Brain microvascular endothelial cell (primary cell): ENCODE data around the gene SLC2A14.
"Not testable (repeated sequence)": the region's sequence is repeated elsewhere in the genome, so short reads cannot be mapped to it uniquely, and the experiment has no call there.

ENCODE experiments used
- DNase-seq: peaks from one replicate; pipeline ENCODE4 v3.0.0-alpha.2; 2020
- H3K27ac ChIP-seq: fragments of 250-450 bp; sonication (Bioruptor Pico); 2 replicates; pipeline ENCODE4 v1.5.1; 2020; ENCODE audit warnings: mild to moderate bottlenecking, moderate library complexity
- H3K27me3 ChIP-seq: fragments of 250-450 bp; sonication (Bioruptor Pico); replicated peaks from 2 replicates; pipeline ENCODE4 v1.5.1; 2020; ENCODE audit warnings: mild to moderate bottlenecking
- H3K36me3 ChIP-seq: fragments of 250-450 bp; sonication (Bioruptor Pico); replicated peaks from 2 replicates; pipeline ENCODE4 v1.5.1; 2020; ENCODE audit warnings: mild to moderate bottlenecking
- H3K4me3 ChIP-seq: 2 replicates; pipeline ENCODE4 v1.5.1; 2011; ENCODE audit warnings: low read depth, mild to moderate bottlenecking, control low read depth, low read length, moderate library complexity
- in situ Hi-C: cut with HindIII; loops from 2 replicates; pipeline ENCODE4 v1.10.0; 2017; ENCODE audit warnings: low sequenced_read_pairs, low pct_ligation_motif_present
- TF ChIP-seq, protein P1 (sequence below): IDR thresholded peaks from 2 replicates; pipeline ENCODE4 v1.5.1; 2011; ENCODE audit warnings: low read depth, mild to moderate bottlenecking, moderate library complexity, low read length, control low read depth, inconsistent platforms; ENCODE audit errors: missing control alignments

The SLC2A14 gene

DNA sequence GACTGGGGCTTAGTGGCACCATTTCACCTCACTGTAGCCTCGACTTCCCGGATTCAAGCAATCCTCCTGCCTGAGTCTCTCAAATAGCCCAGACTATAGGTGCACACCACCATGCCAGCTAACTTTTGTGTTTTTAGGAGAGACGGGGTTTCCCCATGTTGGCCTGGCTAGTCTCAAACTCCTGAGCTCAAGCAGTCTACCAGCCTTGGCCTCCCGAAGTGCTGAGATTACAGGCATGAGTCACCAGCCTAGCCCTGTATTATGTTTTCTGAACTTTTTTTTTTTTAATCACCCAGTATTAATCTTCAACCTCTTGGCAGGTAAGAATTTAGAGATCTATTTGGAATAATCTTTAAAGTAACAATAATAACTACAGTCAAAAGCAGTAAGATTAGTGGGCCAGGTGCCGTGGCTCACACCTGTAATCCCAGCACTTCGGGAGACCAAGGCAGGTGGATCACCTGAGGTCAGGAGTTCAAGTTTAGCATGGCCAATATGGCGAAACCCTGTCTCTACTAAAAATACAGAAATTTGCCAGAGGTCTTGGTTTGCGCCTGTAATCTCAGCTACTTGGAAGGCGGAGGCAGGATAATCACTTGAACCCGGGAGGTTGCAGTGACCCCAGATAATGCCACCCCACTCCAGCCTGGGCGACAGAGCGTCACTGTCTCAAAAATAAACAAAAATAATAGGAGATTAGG lies 74.9 kb downstream of the SLC2A14 start:
- Histone ChIP-seq H3K27me3 (no peaks in the 10 kb centered on the region), H3K36me3 (no peaks in the 10 kb centered on the region), H3K27ac (no peak overlapping the region), H3K4me3 (no peak overlapping the region)
- TF ChIP-seq, protein P1, sequence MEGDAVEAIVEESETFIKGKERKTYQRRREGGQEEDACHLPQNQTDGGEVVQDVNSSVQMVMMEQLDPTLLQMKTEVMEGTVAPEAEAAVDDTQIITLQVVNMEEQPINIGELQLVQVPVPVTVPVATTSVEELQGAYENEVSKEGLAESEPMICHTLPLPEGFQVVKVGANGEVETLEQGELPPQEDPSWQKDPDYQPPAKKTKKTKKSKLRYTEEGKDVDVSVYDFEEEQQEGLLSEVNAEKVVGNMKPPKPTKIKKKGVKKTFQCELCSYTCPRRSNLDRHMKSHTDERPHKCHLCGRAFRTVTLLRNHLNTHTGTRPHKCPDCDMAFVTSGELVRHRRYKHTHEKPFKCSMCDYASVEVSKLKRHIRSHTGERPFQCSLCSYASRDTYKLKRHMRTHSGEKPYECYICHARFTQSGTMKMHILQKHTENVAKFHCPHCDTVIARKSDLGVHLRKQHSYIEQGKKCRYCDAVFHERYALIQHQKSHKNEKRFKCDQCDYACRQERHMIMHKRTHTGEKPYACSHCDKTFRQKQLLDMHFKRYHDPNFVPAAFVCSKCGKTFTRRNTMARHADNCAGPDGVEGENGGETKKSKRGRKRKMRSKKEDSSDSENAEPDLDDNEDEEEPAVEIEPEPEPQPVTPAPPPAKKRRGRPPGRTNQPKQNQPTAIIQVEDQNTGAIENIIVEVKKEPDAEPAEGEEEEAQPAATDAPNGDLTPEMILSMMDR, result no peak
- DNase-seq, result no peak
- in situ Hi-C loops, result no loop called here

DNA sequence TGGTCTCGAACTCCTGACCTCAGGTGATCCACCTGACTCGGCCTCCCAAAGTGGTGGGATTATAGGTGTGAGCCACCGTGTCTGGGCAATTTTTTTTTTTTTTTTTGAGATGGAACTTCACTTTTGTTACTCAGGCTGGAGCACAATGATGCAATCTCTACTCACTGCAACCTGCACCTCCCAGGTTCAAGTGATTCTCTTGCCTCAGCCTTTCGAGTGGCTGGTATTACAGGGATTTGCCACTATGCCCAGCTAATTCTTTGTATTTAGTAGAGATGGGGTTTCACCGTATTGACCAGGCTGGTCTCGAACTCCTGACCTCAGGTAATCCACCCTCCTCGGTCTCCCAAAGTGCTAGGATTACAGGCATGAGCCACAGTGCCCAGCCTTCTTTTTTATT lies 75.4 kb downstream of the SLC2A14 start:
- H3K27me3 ChIP-seq, H3K36me3 ChIP-seq, H3K4me3 ChIP-seq, in situ Hi-C loops, H3K27ac ChIP-seq, DNase-seq: not testable (repeated sequence)

DNA sequence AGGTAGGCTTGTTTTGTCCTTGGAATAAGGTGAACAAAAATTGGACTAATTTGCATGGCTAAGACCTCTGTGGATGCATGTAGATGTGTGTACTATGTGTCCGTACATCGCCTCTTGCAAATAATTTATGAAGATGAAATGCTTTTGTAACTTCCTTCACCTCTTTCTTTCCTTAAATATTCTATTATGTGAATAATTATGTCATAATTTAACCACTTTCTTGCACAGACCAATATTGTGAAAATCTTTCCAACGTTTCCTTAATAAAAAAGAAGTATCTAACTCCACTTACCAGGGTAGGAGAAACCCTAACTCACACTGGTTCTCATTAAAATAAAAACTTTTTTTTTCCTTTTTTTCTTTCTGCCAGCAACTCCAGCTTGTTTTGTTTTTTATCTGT lies 79.5 kb downstream of the SLC2A14 start:
- Histone ChIP-seq H3K4me3 (no peak overlapping the region), H3K27me3 (peaks cover 3% of the 10 kb centered on the region), H3K36me3 (no peaks in the 10 kb centered on the region), H3K27ac (no peak overlapping the region)
- TF ChIP-seq, protein P1, result no peak
- in situ Hi-C loops, result no loop called here
- no peak for DNase-seq

DNA sequence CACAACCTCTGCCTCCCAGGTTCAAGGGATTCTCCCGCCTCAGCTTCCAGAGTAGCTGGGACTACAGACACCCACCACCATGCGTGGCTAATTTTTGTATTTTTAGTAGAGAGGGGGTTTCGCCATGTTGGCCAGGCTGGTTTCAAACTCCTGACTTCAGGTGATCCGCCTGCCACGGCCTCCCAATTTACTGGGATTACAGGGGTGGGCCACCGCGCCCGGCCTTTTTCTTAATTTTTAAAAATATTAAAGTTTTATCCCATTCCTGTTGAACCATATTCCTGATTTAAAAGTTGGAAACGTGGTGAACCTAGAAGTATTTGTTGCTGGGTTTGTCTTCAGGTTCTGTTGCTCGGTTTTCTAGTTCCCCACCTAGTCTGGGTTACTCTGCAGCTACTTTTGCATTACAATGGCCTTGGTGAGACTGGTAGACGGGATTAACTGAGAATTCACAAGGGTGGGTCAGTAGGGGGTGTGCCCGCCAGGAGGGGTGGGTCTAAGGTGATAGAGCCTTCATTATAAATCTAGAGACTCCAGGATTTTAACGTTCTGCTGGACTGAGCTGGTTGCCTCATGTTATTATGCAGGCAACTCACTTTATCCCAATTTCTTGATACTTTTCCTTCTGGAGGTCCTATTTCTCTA lies 83.7 kb downstream of the SLC2A14 start, which contains the start of gene NANOG:
Gene NANOG, plus strand, starts transcription at position 519 of the 645 bp plus-strand sequence. CDS start 213 bp downstream, outside the sequence.
- in situ Hi-C loops, H3K36me3 ChIP-seq, DNase-seq, H3K4me3 ChIP-seq, H3K27ac ChIP-seq, H3K27me3 ChIP-seq: not testable (repeated sequence)

DNA sequence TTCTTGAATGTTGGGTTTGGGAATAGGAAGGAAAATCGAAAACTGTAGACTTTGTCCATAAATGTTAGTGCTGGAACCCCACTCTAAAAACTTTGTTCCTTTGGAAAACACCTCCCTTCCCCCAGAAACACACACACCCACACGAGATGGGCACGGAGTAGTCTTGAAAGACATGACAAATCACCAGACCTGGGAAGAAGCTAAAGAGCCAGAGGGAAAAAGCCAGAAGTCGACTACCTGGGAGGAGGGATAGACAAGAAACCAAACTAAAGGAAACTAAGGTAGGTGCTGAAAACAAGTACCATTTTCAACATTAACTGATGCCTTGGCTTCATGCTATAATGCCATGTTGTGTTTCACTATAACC lies 84.4 kb downstream of the SLC2A14 start:
- Histone ChIP-seq H3K36me3 (no peaks in the 10 kb centered on the region), H3K27me3 (peaks cover 3% of the 10 kb centered on the region), H3K4me3 (no peak overlapping the region), H3K27ac (no peak overlapping the region)
- no peak for DNase-seq
- in situ Hi-C loops, result no loop called here
- TF ChIP-seq, protein P1, result no peak

DNA sequence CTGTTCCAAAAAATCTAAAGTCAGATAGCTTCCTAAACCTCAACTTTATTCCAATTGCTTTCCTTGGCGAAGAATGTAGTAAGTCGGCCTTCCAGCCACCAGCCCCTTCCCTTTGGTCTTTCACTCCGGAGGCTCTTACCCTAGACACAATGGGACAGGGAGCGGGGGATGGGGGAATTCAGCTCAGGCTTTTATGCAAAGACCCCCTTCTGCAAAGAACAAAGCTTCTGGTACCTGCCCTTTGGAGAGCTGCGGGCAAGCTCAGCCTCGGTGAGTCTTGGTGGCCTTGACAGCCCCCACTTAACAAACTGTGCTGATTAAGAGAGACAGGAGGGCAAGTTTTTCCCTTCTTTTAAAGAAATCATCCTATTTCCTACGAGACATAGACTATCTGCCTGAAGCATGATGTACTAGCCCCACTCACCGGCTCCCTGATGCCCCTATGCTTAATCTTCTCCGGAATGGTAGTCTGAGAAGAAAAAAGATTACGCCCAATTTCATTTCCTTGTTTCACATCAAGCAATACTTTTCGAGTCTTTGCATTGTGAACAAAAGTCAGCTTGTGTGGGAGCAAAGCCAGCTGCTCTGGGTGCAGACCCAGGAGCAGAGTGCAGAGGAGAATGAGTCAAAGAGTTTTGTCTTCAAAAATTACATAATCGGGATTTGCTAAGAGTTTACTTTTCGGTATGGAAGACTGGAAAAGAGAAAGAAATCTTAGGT lies 85.0 kb downstream of the SLC2A14 start:
- no peak overlapping the region for H3K27ac ChIP-seq
- H3K36me3 ChIP-seq, result no peaks in the 10 kb centered on the region
- H3K4me3 ChIP-seq, result no peak overlapping the region
- no peak for DNase-seq
- TF ChIP-seq, protein P1, result no peak
- H3K27me3 ChIP-seq, result peaks cover 3% of the 10 kb centered on the region
- in situ Hi-C loops, result no loop called here
